K562 treated with DMSO at 1 percent for 24 hours (cell line): ENCODE measurements around the gene C1GALT1. TPM values are rescaled to one million over a fixed set of nuclear protein-coding genes. Genes with fewer than 3 reads are reported as not detected.

ENCODE experiments used
- total RNA-seq: library from RNA; unstranded; fragments of 300-600 nt; gene quantifications from 2 replicates; pipeline ENCODE4 v1.2.3, GENCODE V29; 2022; ENCODE audit warnings: low read depth; ENCODE audit not compliant: insufficient read depth

Gene C1GALT1
- 10.1 and 11.7 TPM in 2 replicates for total RNA-seq

DNA sequence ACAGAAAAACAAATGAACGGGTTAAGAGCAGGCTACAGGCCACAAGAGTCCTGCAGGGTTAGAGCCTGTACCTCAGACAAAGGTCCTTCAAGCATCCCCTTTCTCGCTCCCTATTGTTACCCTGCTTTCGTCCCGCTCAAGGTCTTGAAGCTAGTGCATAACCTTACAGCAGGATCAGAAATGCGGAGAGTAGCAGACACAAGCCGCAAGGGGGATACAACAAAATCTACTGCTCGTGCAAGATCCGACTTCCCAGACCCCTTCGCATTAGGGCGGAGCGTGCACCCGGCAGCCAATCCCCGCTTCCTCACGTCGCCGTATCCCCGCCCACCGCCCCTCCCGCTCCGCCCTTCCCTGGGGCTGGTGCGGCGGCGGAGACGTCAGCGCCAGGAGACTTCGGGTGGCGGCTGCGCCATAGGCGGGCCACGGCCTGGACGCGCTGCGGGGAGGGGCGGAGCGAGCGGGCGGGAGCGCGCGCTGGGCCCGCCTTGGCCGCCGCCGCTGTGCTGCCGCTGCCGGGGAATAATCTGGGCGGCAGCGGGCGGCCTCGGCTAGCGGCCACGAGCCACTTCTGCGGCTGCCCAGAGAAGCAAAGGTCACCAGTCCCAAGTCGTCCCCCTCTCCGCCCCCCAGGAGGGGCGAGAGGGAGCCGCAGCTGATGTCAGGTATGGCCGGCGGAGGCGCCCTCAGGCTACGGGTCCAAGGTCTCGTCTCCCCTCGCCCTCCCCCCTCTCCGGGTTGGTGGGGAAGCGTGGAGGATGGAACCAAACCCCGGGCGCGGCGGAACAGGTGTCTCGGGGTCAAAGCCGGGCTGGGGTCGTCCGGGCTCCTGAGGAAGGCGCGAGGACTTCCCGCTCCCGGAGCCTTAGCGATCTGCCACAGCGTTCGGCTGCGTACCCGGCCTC is at the start of gene C1GALT1:
C1GALT1 (plus strand) TSS at position 389 of the 905 bp plus-strand sequence. CDS start 51,776 bp downstream, outside the sequence.

